Measurements from ENCODE around the gene CPE.

The CPE gene

GRCh38 chr4:165404696-165405095 is 25.9 kb downstream of the CPE start:
- no peak for DNase-seq (ENCODE audit: low spot score)
- TF ChIP-seq, protein P1, sequence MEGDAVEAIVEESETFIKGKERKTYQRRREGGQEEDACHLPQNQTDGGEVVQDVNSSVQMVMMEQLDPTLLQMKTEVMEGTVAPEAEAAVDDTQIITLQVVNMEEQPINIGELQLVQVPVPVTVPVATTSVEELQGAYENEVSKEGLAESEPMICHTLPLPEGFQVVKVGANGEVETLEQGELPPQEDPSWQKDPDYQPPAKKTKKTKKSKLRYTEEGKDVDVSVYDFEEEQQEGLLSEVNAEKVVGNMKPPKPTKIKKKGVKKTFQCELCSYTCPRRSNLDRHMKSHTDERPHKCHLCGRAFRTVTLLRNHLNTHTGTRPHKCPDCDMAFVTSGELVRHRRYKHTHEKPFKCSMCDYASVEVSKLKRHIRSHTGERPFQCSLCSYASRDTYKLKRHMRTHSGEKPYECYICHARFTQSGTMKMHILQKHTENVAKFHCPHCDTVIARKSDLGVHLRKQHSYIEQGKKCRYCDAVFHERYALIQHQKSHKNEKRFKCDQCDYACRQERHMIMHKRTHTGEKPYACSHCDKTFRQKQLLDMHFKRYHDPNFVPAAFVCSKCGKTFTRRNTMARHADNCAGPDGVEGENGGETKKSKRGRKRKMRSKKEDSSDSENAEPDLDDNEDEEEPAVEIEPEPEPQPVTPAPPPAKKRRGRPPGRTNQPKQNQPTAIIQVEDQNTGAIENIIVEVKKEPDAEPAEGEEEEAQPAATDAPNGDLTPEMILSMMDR (conservative IDR thresholded peaks at IDR 0.05; ENCODE audit: low read depth), result no peak
- ChIA-PET CTCF (no interaction called here), POLR2A (ENCODE audit: low non-redundant PET) (no interaction called here)
- no peak overlapping the region for H3K27ac ChIP-seq

- CTCF ChIA-PET, result no interaction called here
- DNase-seq (ENCODE audit: low spot score), result no peak
These were observed 31.4 kb downstream of the CPE start for GRCh38 chr4:165410214-165410613.

GRCh38 chr4:165415910-165416309 is 37.1 kb downstream of the CPE start:
- TF ChIP-seq, protein P1 (conservative IDR thresholded peaks at IDR 0.05; ENCODE audit: low read depth), result no peak
- no peak for DNase-seq (ENCODE audit: low spot score)
- H3K27ac ChIP-seq, result no peak overlapping the region
- CTCF ChIA-PET, result interaction anchor here (0.6 to 0.7 kb wide), 2 partner anchors 10 to 908 kb away, joined by 3 read pairs; no protein-coding TSS in a partner anchor
- POLR2A ChIA-PET (ENCODE audit: low non-redundant PET), result no interaction called here

More at GRCh38 chr4:165410214-165410613, 31.4 kb downstream of the CPE start:
- TF ChIP-seq, protein P1 (conservative IDR thresholded peaks at IDR 0.05; ENCODE audit: low read depth), result no peak
- no peak overlapping the region for H3K27ac ChIP-seq
- POLR2A ChIA-PET (ENCODE audit: low non-redundant PET), result no interaction called here

GRCh38 chr4:165418073-165418472 is 39.3 kb downstream of the CPE start:
- DNase-seq (ENCODE audit: low spot score), result no peak
- no peak overlapping the region for H3K27ac ChIP-seq
- TF ChIP-seq, protein P1 (conservative IDR thresholded peaks at IDR 0.05; ENCODE audit: low read depth), result no peak
- ChIA-PET POLR2A (ENCODE audit: low non-redundant PET) (no interaction called here), CTCF (no interaction called here)

GRCh38 chr4:165425629-165426028 is 46.8 kb downstream of the CPE start:
- no peak overlapping the region for H3K27ac ChIP-seq
- DNase-seq (ENCODE audit: low spot score), result no peak
- TF ChIP-seq, protein P1 (conservative IDR thresholded peaks at IDR 0.05; ENCODE audit: low read depth), result no peak
- ChIA-PET POLR2A (ENCODE audit: low non-redundant PET) (no interaction called here), CTCF (interaction anchor here (0.6 to 0.7 kb wide), 2 partner anchors 10 to 1836 kb away, joined by 3 read pairs; no protein-coding TSS in a partner anchor)

DNA sequence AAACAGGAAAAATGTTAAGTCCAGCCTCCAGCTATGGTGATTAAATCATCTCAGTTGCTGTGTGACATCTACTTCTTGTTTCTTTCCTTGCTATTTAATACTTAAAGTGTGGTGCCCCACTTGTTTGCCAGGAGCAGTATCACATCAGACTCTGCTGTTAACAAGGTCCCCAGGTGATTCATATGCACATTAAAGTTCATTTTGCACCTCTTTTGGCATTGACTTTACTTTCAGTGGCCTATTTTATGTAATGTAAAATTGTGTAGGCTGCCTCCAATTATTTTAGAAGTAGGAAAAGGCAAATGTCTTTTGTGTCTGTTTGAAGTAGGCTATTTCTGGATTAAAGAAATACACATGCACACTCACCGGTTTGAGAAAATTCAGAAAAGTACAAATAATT is 47.5 kb downstream of the CPE start:
- CTCF ChIA-PET, result interaction anchor here (1.0 kb wide), 1 partner anchor 70 kb away, joined by 3 read pairs; no protein-coding TSS in a partner anchor

More for the DNA sequence above, 47.5 kb downstream of the CPE start:
- H3K27ac ChIP-seq, result no peak overlapping the region
- TF ChIP-seq, protein P1 (conservative IDR thresholded peaks at IDR 0.05; ENCODE audit: low read depth), result no peak
- DNase-seq (ENCODE audit: low spot score), result no peak
- POLR2A ChIA-PET (ENCODE audit: low non-redundant PET), result no interaction called here

Measured in RWPE1 (cell line).